NCI-H510A (cell line): ENCODE results near the gene FSTL5.

Experiments
- DNase-seq: peaks from one replicate; lab custom pipeline; 2025; lab: John Stamatoyannopoulos, UW

Gene FSTL5

GRCh38 chr4:162163892-162164759, at the start of gene FSTL5:
Gene FSTL5 (minus strand): TSS chr4:162164000. CDS start chr4:162111396, 52,604 bp downstream.
- peak; percentile 32 for DNase-seq

GRCh38 chr4:162209706-162210105, 45.9 kb upstream of the FSTL5 start:
- DNase-seq, result no peak

GRCh38 chr4:162203478-162203877, 39.7 kb upstream of the FSTL5 start:
- DNase-seq, result peak; percentile 1

- DNase-seq, result no peak
Measured at GRCh38 chr4:162201673-162202072, 37.9 kb upstream of the FSTL5 start.

GRCh38 chr4:162170509-162170908, 6.7 kb upstream of the FSTL5 start:
- no peak for DNase-seq

DNA sequence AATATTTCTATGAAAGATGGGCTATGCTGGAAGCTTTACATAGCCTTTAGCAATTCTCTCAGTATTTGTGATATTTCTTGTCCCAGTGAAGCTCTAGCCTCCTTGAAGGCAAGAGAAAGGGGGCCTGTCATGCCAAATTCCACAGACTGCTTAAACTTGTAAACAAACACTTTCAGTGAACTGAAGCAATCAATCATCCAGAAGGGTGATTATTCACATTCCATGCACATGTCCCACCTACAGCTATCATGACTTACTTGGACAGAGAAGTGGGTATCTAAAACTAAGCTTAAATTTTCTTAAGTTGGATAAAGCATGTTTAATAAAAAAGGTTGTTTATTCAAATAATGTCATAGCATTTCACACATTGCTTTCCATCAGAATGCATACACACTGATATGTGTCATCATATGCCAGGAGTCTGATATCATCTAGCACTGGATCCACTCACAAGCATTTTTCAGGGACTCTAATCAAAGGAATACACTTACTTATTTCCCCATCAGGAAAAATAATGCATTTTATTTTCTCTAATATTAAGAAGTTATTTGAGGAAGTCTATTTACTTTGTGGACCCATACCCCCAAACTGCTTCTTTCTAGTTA, 1.2 kb upstream of the FSTL5 start:
- DNase-seq, result no peak

- no peak for DNase-seq
Measured at GRCh38 chr4:162162672-162163071, 1.1 kb downstream of the FSTL5 start.

DNA sequence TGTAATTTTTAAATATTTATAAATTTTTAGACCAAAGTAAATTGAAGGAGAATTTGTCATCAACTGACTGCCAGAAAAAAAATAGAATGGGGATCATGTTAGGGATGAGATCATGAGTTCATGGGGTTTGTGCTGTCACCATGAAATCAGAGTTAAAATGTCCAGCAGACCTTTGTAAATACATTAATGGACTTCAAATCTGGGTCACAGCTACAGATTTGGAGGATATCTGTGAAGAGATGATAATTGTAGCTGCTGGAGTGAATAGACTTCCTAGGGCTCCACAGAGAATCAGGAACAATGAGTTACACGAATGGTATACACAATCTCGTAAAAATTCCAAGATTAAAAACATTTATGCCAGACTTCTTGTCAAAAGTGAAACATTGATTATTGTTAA, 6.6 kb downstream of the FSTL5 start:
- no peak for DNase-seq

DNA sequence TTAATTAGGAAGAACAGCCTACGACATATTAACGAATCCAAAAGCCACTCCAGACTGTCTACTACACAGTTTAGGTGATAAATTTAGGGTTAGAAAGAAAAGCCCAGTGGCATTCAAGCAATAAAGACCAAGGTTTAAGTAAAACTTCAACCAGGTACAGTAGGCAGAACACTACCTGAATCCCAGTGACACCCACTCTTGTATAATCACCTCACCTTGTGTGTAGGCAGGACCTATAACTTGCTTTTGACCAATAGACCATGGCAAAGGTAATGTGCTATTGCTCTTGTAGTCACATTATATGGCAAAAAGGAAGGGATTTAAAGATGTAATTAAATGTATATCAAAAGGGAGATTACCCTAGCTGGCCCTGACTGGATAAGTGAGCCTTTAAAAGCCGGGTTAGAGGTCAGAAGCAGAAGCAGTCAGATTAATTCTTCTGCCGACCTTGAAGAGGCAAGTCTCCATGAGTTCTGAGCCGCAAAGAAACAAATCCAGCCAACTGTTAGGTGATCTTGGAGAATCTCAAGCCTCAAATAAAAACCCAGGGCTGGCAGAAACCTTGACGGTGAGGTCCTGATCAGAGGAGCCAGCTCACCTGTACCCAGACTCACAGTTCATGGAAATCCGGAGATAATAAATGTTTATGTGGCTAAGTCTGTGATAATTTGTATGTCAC, 8.8 kb downstream of the FSTL5 start:
- DNase-seq, result no peak

GRCh38 chr4:162151850-162152249, 11.9 kb downstream of the FSTL5 start:
- no peak for DNase-seq

DNA sequence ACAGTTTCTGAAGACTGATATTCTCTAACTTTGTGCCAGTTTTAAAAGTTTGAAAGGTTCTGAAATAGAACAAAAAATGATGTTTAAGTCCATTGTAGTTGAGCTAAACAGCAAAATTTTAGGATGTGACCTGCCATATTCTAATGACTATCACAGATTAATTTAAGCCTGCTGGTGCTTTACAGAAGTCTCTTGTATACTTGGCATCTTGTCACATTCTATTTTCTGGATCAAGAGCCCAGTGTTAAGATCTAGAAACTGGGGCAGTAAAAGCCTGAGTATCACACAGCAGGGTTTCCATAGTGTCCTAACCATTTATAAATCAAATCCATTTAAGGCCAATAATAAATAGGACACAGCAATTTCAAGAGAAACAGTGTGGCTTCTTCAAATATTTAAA, 12.4 kb downstream of the FSTL5 start:
- DNase-seq, result no peak

- DNase-seq, result no peak
Measured at GRCh38 chr4:162149644-162150043, 14.2 kb downstream of the FSTL5 start.

DNA sequence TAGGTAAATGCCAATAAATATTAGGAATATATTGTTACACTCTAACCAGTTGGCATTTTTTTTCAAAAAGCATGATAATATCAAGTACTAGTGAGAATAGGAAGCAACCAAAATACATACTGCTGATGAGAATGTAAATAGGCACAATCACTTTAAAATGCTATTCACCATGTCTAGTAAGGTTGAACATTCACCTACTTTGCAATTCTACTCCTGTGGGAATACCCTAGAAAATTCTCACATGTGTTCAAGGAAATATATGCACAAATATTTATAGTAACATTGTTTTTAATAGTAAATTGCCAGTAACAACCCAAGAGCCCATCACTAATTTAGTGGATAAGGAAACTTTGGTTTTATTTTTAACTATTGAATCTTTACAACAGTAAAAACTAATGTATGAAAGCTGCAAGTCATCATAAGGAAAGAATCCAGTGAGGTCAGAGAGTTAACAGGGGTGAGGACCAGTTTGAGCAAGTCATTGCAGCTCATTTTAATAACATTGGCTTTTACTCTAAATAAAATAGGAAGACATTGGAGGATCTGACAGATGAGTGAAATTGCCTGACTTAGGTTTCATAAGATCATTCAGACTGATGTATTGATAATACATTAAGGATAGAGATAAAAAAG, 23.6 kb downstream of the FSTL5 start:
- DNase-seq, result no peak

DNA sequence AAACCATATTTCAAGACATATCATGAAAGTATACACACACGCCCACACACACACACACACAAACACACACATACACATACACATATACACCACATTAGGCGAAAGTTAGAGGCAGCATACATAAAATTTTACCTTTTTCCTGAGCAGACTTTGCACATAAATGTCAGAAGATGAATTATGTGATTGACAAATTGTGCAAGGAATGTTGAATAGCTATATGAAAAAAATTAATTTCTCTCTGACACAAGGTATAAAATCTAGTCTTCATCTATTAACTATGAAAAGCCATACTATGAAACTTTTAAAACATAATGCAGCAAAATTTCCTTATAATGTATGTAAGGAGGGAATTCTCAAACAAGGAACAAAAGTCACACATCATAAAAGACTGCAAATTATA, 24.4 kb downstream of the FSTL5 start:
- no peak for DNase-seq

DNA sequence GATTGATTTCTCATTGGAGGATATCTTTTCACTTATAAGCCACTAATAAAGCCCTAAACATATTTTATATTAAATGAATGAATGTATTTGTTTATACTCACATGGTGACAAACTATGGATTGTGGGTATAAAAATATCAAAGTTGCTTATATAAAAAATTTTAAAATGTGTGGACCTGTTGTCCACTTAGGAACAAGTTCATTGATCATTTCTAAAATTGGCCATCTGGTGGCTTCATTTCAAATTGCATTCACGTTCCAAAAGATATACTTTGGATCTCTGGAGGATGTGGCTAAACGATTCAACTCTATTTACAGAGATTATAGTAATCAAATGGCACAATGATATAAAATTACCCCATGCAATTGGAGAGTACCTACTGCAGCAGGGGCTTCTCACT, 32.5 kb downstream of the FSTL5 start:
- no peak for DNase-seq

DNA sequence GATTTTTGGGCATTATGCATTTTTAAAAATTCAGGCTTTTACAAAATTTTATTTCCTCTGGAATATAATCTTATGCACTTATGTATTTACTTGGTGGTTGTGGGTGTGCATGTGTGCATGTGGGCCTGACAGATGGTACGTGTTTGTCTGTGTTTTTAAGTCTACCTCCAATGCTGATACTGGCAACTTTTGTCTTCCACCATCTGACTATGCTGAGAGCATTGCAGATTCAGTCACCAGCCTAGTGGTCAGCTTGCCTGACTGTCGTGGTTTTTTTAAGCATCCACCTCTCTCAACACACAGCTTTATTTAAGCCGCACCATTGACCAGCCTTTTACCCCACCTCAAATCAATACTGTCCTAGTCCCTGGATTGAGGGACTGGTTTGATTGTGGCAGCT, 37.1 kb downstream of the FSTL5 start:
- no peak for DNase-seq

GRCh38 chr4:162117051-162117450, 46.7 kb downstream of the FSTL5 start:
- no peak for DNase-seq

DNA sequence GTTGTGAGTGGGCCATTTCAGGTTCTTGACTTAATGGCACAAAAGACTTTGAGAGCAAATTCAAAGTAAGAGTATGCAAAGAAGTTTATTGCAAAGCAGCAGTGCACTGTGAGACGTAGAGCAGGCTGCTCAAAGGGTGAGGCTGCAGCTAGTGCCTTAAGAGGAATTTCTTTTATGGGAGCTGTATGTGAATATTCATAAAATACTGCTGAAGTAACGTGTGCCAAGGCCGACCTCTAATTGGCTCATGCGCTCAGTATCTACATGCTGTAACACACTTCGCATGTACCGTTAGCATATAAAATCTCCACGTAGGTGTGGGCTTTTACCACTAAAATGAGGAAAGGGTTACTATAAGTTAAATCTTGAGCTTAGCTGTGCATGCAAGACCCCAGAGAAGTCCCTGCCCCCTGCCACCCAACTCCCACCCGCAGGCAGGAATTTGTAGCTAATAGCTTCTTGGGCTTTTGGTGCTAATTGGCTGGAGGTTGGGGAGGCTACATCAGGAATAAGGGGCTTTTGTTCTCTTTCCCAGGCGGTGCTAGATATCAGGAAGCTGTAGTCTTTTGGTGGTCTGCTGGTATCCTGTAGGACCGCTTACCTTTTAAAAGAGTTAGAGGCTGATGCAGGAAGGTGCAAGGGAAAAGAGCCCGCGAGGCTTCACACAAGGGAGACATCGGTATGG, 47.6 kb downstream of the FSTL5 start:
- DNase-seq, result no peak

DNA sequence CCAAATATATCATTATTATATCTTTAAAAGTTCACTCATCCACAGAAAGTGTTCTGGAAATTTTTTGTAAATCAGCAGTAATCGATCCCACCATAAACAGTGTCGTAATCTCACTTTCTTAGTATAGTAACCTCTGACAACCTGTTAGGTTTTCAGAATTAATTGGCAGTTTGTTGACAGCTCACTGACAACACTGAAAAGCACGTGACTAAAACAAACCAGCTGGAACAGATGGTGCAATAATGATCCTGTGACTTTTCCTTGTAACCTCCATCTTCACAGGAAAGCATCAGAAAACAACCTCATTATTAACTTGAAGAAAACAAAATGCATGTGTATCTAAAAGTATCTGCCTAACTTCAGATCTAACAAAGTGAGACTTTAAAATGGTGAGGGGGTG, 48.5 kb downstream of the FSTL5 start:
- DNase-seq, result no peak

DNA sequence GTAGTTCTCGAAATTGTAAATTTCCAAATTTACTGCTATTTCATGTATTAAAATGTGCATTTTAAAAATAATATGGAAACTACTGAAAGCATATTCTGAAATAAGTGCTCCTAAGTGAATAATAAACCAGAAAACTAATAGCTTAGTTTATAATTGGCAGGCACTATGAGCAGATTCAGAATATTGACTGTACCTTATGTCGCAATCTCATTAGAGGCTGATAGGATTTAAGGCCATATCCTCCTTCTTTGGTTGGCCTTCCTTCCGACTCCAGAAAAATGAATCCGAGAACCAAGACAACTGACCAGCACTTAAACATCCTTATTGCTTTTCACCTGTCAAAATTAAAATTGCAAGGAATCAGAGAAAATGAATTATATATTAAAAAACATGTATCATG, 52.7 kb downstream of the FSTL5 start:
- no peak for DNase-seq

- no peak for DNase-seq
Measured at GRCh38 chr4:162104459-162105124, 59.2 kb downstream of the FSTL5 start.
